GM19099 (cell line): ENCODE measurements around the gene HGF.

ENCODE experiments used
- POLR2A ChIP-seq: IDR thresholded peaks from 3 replicates; pipeline ENCODE4 v1.6.1; 2011; ENCODE audit warnings: low read depth; ENCODE audit not compliant: insufficient read length; ENCODE audit errors: extremely low read depth

HGF gene

DNA sequence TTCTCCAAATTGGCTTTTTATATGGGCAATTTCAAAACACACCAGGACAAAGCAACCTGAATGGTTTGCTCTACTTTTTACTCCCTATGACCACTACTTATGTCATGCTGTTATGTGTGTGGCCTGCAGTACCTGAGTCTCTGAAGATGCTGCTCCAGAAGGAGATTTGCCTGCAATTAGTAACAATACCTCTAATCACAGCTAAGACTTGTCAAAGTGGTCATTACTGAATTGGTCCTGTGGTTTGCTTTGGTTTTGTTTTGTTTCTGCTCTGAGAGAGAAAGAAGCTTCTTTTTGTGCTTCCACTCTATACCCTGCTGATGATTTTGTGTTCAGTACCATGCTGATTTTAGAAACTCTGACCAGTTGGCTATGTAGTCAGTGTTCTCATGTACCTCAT, 25.5 kb downstream of the HGF start:
- no peak for TF ChIP-seq POLR2A

- TF ChIP-seq POLR2A: no peak
Measured at GRCh38 chr7:81743665-81744064, 26.2 kb downstream of the HGF start.

DNA sequence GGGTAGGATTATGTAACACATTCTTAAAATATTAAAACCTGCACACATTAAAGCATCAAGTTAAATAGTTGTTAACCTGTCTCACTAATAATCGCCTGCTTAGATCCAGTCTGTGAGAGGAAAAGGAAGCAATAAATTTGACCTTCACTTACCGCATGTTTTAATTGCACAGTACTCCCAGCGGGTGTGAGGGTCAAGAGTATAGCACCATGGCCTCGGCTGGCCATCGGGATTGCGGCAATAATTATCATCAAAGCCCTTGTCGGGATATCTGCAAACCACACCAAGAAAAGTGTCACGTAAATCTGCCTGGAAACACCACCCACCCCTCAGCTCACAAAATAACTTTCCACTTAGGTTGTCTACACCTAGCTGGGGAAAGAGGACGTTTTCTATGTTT, 26.6 kb downstream of the HGF start:
- no peak for TF ChIP-seq POLR2A

GRCh38 chr7:81740403-81740802, 29.4 kb downstream of the HGF start:
- no peak for TF ChIP-seq POLR2A

DNA sequence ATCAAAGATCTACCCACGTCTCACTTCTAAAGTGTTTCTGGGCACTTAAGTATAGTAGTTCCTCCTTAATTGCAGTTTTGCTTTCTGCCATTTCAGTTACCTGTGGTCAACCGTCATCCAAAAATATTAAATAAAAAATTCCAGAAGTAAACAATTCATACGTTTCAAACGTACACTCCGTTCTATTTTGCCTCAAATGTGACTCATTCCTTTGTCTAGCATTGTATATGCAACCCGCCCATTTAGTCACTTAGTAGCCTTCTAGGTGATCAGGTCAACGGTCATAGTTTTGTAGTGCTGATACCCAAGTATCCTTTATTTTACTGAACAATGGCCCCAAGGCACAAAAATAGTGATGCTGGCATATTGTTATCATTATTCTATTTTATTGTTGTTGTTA, 33.8 kb downstream of the HGF start:
- TF ChIP-seq POLR2A: no peak

GRCh38 chr7:81725812-81726127, 44.1 kb downstream of the HGF start:
- TF ChIP-seq POLR2A: no peak

DNA sequence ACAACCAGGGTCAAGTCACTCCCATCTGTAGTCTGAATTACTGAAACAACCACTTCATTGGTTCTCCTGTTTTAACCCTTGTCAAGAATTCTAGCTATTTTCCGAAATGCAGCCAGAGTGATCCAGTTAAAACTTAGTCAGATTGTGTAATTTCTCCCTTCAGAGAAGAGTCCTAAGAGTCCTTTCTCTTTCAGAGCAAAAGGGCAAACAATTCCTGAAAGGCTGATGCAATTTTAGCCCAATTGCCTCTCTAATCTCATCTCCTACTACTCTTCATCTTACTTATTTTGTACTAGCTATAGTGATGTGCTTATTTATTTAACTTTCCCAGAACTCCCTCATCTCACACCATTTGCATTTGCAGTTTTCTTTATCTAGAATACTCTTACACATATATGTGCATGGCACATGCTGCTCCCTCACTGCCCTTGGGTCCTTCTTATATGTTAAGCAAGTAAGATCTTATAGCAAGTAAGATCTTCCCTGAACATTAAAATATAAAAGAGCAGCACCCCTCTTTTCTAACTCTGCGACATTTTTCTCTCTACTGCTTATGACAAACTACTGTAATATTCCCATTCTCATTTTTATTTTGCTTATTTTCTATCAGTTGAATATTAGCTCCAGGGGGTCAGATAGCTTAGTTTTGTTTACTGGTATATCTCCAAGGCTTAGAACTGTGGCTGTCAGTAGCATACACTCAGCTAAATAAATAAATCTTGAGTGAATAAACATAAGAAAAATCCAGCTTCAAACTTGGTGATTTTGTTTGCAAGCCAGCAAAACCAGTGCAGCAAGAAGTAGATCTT, 44.6 kb downstream of the HGF start:
- TF ChIP-seq POLR2A: no peak

GRCh38 chr7:81721437-81721836, 48.4 kb downstream of the HGF start:
- no peak for TF ChIP-seq POLR2A

GRCh38 chr7:81719865-81720264, 50.0 kb downstream of the HGF start:
- TF ChIP-seq POLR2A: no peak

GRCh38 chr7:81715984-81716588, 53.8 kb downstream of the HGF start:
- no peak for TF ChIP-seq POLR2A

DNA sequence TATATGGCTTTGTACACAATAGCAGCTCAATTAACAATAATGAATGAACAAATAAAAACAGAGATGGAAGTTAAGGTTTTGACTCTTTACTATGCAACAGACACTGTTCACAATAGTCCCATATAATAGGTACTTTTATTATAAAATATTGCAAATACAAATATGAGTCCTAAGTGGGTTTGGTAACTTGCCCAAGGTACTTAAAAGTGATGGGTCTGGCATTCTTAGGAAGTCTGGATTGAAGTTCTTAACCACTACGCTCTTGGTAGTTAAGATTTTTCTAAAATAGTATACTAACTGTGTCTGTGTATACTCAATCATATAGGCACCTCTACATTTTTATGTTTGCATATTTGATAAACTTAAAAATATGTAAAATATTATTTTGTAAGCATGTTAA, 55.5 kb downstream of the HGF start:
- TF ChIP-seq POLR2A: no peak

- TF ChIP-seq POLR2A: no peak
Measured at GRCh38 chr7:81710751-81711150, 59.1 kb downstream of the HGF start.

GRCh38 chr7:81709836-81710235, 60.0 kb downstream of the HGF start:
- no peak for TF ChIP-seq POLR2A

DNA sequence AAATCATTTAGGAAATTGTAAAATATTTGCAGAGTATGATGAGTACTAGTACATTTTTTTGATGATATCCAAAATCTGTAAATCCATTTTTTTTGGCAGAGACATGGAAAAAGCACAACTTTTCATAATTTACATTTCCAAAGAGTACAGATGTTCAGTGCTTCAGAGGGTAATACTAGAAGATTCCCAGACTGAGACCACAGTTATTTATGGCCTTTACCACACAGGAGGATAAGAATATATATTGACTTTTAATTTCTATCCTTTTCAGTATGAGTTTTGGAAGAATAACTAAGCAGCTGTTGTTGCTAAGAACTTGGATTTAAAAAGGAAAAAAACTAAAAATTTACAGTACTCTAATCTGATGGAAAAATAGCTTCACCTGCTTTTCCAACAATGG, 61.9 kb downstream of the HGF start:
- TF ChIP-seq POLR2A: no peak

DNA sequence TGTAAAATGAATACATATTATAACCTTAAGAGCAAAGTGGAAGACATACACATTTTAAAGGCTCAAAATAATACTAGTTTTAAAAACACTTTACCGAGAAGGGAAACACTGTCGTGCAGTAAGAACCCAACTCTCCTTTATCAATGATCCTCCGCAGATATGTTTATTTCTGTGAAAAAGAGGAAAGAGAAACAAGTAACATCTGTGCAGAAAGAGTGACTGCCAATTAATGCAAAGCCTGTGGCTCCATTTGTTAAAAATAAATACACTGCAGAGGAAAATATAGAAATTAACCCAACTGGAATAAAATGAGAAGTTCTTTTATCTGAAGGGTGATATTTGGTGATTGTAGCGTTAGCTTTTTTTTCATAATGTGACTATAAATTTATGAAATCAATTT, 62.7 kb downstream of the HGF start:
- TF ChIP-seq POLR2A: no peak

GRCh38 chr7:81705206-81705605, 64.6 kb downstream of the HGF start:
- TF ChIP-seq POLR2A: no peak

DNA sequence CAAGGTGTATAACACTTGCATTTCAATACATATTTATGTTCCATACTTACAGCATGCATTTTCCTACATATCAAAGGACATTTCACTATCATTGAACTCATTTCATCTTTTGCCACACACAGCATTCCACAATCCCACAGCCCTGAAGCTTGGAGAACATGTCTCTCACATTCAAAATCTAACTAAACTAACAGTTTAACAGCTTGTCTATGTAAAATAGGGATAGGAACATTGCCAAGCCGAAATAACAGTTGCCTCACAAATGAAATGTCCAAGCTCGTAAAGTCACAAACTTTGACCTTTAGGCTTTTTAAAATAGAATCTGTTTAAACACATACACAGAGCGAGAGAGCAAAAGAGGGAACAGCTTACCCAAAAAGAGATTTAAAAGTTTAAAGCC, 65.3 kb downstream of the HGF start:
- TF ChIP-seq POLR2A: no peak
